Stimulated activated CD4-positive, alpha-beta T cell treated with anti-CD3 and anti-CD28 coated beads, TNF-alpha, amount 100 ng/mL, for 1 hour (primary cell): Measurements from ENCODE around the gene CENPO.

Experiments used
- DNase-seq, 3 donors: peaks; one replicate each; pipeline ENCODE4 v3.0.0-alpha.2; 2020; ENCODE audit warnings: low read depth in 3 of 3, low spot score in 1 of 3

CENPO gene

DNA sequence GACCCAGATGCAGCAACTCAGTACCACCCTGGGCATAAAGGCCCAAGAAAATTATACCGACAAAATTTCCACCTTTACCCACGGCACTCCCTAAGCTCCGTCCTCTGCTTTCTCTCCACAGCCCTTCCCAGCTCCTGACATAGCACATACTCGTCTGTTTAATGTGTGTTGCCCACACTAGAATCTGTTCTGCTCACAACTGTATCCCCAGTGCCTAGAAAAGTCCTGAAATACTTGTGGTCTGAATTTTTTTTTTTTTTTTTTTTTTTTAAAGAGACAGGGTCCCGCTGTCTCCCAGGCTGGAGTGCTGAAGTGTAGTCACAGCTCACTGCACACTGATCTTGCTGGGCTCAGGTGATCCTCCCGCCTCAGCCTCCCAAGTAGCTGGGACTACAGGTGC lies 64.5 kb downstream of the CENPO start:
- no peak for DNase-seq

DNA sequence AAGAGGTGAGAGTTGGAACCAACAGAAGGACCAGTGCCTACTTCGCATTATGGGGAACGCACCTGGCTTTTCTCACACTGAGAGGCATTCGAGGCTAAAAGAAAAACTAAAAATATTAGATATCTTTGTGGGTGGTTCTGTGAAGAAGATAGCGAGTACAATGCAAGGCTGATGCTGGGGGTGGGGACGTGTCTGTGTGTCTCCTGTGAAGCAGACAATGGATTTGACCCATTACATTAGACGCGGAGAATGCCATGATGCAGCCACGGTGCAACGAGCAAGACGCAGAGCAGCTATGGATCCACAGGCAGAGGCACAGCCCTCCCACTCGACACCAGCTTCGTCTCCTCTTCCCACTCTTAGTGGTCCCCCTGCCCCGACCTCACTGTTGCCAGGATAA lies 65.8 kb downstream of the CENPO start:
- no peak for DNase-seq

DNA sequence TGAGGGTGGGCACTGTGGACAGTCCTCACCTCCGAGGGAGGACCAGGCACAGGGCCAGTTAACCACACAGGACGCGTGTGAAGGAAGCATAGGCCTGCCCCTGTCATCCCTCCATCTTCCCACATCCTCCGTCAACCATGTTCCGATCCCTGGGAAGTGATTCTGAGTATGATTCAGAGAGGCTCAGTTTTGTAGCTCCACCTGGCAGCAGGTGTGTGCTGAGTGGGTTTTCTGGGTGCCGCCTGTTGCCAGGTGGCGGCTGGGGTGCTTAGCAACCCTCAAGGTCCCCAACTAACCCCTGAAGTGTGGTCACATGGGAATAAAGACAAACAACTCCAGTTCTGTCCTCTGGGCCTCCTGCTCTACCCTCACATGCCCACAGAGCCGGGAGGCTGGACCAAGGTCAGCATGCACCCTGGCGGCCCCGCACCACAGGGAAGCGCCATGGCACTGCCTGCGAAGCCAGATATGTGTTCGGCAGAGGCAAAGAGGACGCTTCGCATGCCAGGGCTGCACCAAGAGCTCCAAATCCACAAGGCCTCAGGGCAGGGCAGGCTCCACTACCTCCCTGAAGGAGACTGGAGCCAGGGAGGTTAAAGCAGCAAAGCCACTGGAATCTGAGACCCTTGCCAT lies 66.9 kb downstream of the CENPO start:
- no peak for DNase-seq

DNA sequence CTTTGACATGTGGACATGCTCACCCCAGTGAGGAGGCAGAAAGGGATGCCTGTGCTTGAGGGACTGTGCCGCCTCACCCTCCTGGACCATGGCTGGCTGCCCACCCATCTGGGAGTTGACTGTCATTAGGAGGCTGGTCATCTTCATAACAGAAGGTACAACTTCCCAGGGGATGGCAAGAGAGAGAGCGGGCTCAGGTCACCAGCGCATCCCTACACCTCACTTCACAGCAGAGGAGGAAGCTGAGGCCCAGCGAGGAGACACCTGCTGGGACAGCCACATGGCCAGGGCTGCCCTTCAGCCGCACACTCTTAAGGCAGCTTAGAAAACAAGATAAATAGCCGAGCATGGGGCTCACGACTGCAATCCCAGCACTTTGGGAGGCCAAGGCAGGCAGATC lies 67.4 kb downstream of the CENPO start:
- DNase-seq, result no peak

DNA sequence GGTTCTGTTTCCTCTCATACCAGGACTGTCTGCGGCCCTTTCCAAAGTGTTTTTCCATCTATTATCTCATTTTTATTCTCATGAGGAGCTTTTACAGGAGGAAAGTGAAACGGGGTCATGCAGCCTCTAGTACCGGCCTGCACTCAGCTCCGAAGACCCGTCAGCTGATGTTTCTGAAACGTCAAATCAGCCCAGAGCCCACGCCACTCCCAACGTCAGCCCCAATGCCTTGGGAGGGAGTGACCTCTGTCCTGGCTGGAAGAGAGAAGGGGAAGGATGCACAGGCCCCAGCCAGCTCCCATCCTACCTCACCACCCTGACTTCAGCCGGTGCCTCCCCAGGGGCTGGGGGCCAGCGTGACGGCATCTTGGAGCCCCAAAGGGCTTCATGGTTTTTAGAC lies 68.3 kb downstream of the CENPO start:
- no peak for DNase-seq

DNA sequence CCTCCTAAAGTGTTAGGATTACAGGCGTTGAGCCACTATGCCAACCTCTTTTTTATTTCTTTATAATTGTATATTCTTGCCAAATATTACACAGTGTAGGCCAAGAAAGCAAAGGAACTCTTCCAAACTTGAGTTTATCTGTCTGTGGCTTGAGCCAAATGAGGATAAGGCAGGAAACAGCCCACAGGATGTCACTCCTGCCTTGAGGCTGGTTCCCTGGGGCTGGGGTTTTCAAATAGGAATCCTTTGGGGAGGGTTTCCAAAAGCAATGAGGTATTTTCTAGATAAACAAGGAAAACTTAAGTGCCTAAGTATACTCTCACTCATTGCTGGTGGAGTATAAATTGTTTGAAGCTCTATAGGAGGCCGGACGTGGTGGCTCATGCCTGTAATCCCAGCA lies 70.4 kb downstream of the CENPO start:
- no peak for DNase-seq

DNA sequence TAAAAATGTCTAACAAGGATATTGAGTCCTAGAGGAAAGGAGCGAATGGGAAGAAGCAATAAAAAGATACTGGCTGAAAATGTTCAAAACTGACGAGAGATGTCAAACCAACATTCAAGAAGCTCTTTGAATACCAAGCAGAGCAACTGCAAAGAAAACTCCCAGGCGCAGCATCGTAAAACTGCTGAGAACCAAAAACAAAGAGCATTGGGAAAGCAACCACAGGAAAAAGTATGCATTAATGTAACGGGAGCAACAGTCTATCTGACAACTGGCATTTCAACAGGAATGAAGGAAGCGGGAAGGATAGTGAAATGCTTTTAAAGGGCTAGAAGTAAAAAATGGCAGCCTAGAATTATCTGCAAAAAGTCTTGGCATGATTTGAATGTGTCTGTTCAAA lies 73.7 kb downstream of the CENPO start:
- no peak for DNase-seq

DNA sequence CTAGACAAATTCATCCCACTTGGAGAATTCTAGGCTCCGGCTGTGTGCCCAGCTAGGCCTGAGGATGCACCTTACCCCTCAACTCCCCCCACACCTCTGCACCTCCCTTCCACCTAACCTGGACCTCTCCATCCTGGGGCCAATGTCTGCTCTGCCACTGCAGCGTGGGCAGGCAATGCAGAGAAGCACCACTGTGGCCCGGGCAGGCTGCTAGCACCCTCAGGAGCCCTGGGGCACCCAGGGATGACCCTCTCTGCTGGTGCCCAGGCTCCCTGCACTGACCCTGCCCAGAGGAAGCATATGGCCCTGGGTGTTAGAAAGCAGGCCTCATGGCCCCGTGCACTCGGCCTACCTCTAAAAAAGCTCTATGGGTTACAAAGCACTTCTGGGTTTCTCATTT lies 77.2 kb downstream of the CENPO start:
- DNase-seq, result no peak

DNA sequence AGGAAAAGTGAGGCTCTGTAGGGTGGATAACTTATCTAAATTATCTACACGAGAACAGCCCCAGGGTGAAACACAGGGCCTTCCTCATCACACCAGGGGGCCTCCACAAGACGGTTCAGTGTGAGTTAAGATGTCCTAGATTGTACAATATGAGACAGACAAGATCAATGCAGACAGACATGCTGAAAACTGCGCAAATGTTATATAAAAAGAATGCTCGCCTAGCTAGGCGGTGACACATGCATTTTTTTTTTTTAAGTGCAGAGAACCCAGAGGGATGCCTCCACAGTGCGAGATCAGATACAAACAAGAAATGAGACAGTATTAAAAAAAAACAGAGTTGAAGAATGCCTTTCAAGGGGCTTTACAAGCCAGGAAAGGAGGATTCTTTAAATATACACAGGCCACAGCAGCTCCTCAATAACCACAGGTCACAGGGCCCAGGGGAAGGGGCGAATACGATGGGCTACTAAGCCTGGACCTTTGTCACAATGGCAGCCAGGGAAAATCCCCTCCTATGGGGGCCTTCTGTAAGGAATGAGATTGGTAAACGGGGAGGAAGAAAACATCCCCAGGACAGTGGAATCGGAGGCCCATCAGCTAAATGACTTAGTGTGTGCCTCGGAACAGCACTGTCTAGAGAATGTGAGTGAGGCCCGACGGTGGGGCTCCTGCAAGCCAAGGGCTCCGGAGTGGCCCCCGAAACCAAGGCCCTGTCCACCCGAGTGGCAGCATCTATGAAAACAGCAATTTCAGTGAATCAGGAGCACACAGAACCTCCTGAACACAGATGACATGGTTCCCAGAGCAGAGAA lies 77.9 kb downstream of the CENPO start:
- DNase-seq, result no peak

DNA sequence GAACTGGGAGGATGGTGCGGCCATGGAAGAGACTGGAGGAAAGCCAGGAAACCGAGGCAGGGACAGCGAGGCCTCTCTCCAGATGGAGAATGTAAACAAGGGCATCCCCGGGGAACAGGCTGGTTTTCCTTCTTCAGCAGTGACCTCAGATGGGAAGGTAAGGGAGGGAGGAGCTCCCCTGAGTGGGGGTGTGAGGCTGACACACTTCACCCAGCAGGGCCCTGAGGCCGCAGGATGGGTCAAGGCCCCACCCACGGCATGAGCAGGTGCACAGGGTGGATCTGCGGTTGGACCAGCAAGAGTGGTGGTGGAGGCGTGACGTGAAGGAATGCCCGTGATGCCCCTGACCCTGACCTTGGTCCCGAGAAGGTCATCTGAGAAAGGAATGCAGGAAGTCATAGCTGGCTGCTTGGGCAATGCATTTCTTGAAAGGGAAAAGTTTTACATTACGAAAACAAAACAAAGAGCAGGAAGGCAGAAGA lies 78.7 kb downstream of the CENPO start:
- no peak for DNase-seq
